ENCODE data around the gene MRPS34. TPM values are rescaled to one million over a fixed set of nuclear protein-coding genes. Genes with fewer than 3 reads are reported as not detected.
A peak's percentile ranks its signal among the peaks of the same experiment; 100 is the strongest.

The MRPS34 gene
- total RNA-seq, 4 donors from 2014 or later = 102 to 253 (median 121) TPM

DNA sequence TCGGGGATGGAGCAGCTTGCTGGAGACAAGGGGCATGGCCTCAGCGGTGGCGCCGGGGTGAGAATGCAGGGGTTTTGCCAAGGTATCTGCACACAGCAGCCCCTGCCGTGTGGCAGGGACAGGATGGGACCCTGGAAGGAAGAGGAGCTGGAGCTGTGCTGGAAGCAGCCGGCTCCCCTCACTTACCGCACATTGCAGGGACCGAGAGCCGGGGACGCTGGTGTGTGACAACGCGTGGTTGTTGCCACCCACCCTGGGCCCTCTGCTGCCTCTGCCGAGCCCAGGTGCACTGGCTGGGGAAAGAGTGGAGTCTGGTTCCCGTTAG, 12.9 kb upstream of the MRPS34 start:
- Histone ChIP-seq H3K36me3 (no peaks in the 10 kb centered on the region), H3K4me1 (peaks cover 7 to 20% (median 18%) of the 10 kb centered on the region in 4 donors), H3K27me3 (no peaks in the 10 kb centered on the region), H3K9me3 (no peaks in the 10 kb centered on the region), H3K4me3 (no peak overlapping the region), H3K27ac (no peak overlapping the region)
- DNase-seq = no peak
- TF ChIP-seq, protein P1, sequence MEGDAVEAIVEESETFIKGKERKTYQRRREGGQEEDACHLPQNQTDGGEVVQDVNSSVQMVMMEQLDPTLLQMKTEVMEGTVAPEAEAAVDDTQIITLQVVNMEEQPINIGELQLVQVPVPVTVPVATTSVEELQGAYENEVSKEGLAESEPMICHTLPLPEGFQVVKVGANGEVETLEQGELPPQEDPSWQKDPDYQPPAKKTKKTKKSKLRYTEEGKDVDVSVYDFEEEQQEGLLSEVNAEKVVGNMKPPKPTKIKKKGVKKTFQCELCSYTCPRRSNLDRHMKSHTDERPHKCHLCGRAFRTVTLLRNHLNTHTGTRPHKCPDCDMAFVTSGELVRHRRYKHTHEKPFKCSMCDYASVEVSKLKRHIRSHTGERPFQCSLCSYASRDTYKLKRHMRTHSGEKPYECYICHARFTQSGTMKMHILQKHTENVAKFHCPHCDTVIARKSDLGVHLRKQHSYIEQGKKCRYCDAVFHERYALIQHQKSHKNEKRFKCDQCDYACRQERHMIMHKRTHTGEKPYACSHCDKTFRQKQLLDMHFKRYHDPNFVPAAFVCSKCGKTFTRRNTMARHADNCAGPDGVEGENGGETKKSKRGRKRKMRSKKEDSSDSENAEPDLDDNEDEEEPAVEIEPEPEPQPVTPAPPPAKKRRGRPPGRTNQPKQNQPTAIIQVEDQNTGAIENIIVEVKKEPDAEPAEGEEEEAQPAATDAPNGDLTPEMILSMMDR (IDR thresholded peaks at IDR 0.05) = no peak
- TF ChIP-seq EP300 (IDR thresholded peaks at IDR 0.05; ENCODE audit: low read depth) (no peak), POLR2AphosphoS5 (IDR thresholded peaks at IDR 0.05) (no peak), POLR2A (IDR thresholded peaks at IDR 0.05) (no peak)
- intact Hi-C loops (cut with DNase I; ENCODE audit: low total_unique reads) = no loop called here
- in situ Hi-C loops (cut with MboI; ENCODE audit: low pct_ligation_motif_present in 1 of 4, low pct_unique_long_range_greater_than_20kb in 1 of 4, low sequenced_read_pairs in 3 of 4) = no loop called here
- 94% methylated on average over 14 of the region's 14 CpGs; no CpG with 5 or more reads in 1 of the 2 donors for WGBS, 2 donors (ENCODE audit: low coverage in 1 of 2)

DNA sequence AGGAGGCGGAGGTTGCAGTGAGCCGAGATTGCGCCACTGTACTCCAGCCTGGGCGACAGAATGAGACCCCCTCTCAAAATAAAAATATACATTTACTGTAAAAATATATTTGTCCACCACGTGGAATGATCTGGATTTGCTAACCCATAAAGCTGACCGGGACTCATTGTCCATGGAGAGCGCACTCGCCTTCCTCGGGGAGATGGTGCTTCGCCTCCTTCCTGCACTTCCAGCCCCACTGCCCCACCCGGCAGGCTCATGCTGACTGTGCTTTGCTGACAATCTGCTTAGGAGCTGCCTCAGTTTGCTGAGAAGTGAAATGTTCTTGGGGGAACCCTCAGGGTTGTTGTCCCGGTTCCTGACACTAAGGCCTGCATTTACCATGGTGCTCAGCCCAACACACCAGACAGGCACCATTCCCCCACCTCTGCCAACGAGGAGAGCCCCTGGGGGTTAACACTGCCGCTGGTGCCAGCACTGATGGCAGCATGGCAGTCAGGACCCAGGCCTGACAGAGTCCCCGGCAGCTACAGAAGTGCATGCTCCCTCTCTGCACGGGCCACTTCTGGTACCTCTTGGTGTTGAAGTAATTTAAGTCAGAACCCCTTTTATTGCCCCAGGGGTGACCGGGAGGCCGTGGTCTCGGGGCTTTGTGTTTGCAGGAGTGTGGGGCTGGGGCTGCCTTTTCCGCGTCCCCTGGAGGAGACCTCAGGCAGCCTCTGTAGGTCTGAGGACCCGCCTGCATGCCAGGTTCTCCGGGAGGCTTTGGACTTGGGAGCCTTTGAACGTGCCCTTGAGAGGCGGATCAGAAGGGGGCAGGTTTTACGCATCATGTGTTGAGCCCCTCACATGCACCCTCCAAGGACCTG, 12.3 kb upstream of the MRPS34 start:
- WGBS, 2 donors (ENCODE audit: low coverage in 1 of 2) = 86 to 96% methylated on average over 4 to 25 of the region's 26 CpGs
- Histone ChIP-seq H3K36me3 (no peaks in the 10 kb centered on the region), H3K27ac (no peak overlapping the region), H3K4me1 (peaks cover 7 to 24% (median 20%) of the 10 kb centered on the region in 4 donors), H3K27me3 (no peaks in the 10 kb centered on the region), H3K9me3 (no peaks in the 10 kb centered on the region), H3K4me3 (no peak overlapping the region)
- no peak for TF ChIP-seq EP300 (IDR thresholded peaks at IDR 0.05; ENCODE audit: low read depth)
- no peak for TF ChIP-seq POLR2A (IDR thresholded peaks at IDR 0.05)
- no peak for TF ChIP-seq POLR2AphosphoS5 (IDR thresholded peaks at IDR 0.05)
- TF ChIP-seq, protein P1 (IDR thresholded peaks at IDR 0.05) = no peak
- DNase-seq = peak; percentile 7
- in situ Hi-C loops (cut with MboI; ENCODE audit: low pct_ligation_motif_present in 1 of 4, low pct_unique_long_range_greater_than_20kb in 1 of 4, low sequenced_read_pairs in 3 of 4) = no loop called here
- intact Hi-C loops (cut with DNase I; ENCODE audit: low total_unique reads) = no loop called here

DNA sequence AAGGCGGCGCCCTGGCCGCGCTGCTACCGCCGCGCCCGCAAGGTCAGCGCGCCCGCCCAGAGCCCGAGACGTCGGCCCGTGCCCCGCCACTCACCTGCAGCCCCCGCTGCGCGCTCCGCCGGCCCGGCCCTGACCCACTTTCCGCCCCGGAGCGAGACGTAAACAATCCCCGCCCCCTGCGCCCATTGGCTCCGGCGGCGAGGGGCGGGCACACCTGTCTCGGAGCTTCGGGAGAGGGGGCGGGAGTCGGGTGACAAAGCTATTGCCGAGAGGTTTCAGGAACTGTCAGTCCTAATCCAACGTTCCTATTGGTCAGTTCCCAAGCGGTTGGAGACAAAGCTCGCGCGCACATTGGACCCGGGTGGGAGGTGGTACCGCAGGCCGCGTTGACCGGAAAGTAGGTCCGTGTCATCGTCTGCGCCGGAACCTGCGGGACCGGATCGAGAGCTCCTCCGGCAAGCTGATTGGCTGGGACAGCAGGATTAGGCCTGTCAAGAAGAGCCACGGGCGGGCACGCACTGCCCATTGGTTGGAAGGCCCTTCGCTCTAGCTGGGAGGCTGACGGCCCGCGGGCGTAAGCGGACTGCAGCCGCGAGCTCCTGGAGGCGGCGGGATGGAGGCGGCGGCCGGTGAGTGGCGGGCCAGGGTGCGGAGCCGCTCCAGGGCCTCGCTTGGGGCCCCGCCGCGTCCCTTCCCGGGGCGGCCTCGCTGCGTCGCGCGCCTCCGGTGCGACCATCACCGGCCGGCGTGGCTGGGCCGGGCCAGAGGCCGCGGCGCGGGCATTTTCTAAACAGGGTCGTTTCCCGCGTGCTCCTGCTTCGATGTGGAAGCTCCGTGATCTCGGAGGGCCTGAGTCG, 9.7 kb upstream of the MRPS34 start, which contains the start of the genes NUBP2 and SPSB3:
NUBP2 (plus strand) TSS at position 553 of the 857 bp plus-strand sequence; CDS start at position 614, 61 bp downstream.
SPSB3 (minus strand) TSS at position 164 of the 857 bp plus-strand sequence. CDS start 1,088 bp downstream, outside the sequence.
- intact Hi-C loops (cut with DNase I; ENCODE audit: low total_unique reads) = no loop called here
- peak within 1 kb of the TSS; percentile 84 to 97 (median 94) for H3K4me3 ChIP-seq
- TF ChIP-seq POLR2AphosphoS5 (IDR thresholded peaks at IDR 0.05) = peak; percentile 69 to 85 (median 79)
- TF ChIP-seq, protein P1 (IDR thresholded peaks at IDR 0.05) = no peak
- peak; percentile 40 for TF ChIP-seq POLR2A (IDR thresholded peaks at IDR 0.05)
- TF ChIP-seq EP300 (IDR thresholded peaks at IDR 0.05; ENCODE audit: low read depth) = no peak
- in situ Hi-C loops (cut with MboI; ENCODE audit: low pct_ligation_motif_present in 1 of 4, low pct_unique_long_range_greater_than_20kb in 1 of 4, low sequenced_read_pairs in 3 of 4) = no loop called here
- H3K36me3 ChIP-seq = peaks cover 0 to 5% (median under 1%) of the 10 kb centered on the region in 4 donors
- WGBS, 2 donors (ENCODE audit: low coverage in 1 of 2) = 1% methylated on average over 70 of the region's 102 CpGs; no CpG with 5 or more reads in 1 of the 2 donors
- H3K27me3 ChIP-seq = no peaks in the 10 kb centered on the region
- peaks cover 7 to 27% (median 21%) of the 10 kb centered on the region in 4 donors for H3K4me1 ChIP-seq
- H3K9me3 ChIP-seq = no peaks in the 10 kb centered on the region
- peak; percentile 100 for DNase-seq
- peak within 1 kb of the TSS; percentile 89 to 95 (median 94) for H3K27ac ChIP-seq

Data from transverse colon (tissue), 4 donors.